GM21367 (cell line): ENCODE results near the gene GPX4.

Source experiments
- ATAC-seq: cut with Tn5 transposase; IDR thresholded peaks from one replicate; pipeline ENCODE4 v1.9.1; 2021; ENCODE audit not compliant: unreplicated experiment

Gene GPX4, protein sequence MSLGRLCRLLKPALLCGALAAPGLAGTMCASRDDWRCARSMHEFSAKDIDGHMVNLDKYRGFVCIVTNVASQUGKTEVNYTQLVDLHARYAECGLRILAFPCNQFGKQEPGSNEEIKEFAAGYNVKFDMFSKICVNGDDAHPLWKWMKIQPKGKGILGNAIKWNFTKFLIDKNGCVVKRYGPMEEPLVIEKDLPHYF

DNA sequence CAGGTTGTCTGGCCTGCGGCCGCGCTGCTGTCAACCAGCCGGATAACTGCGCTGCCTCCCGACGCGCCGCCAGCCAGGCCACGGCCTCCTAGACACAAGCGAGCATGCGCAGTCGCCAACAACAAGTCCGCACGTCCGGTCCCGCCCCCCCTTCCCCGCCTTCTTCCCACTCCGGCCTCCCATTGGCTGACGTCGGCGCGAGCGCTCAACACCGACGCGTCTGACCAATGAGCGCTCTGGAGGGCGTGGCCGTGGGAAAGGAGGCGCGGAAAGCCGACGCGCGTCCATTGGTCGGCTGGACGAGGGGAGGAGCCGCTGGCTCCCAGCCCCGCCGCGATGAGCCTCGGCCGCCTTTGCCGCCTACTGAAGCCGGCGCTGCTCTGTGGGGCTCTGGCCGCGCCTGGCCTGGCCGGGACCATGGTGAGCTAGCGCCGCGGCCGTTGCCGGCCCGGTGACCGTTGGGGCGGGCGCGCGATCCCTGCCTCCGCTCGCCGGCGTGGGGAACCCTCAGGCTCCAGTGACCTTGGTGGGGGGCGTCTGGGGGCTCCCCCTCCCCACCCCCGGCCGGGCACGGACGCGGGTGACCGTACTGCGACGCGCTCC, at the start of gene GPX4:
Gene GPX4 (plus strand): TSS at position 287 of the 603 bp plus-strand sequence. CDS start 50 bp downstream, at position 337.
- ATAC-seq, result peak; percentile 53

DNA sequence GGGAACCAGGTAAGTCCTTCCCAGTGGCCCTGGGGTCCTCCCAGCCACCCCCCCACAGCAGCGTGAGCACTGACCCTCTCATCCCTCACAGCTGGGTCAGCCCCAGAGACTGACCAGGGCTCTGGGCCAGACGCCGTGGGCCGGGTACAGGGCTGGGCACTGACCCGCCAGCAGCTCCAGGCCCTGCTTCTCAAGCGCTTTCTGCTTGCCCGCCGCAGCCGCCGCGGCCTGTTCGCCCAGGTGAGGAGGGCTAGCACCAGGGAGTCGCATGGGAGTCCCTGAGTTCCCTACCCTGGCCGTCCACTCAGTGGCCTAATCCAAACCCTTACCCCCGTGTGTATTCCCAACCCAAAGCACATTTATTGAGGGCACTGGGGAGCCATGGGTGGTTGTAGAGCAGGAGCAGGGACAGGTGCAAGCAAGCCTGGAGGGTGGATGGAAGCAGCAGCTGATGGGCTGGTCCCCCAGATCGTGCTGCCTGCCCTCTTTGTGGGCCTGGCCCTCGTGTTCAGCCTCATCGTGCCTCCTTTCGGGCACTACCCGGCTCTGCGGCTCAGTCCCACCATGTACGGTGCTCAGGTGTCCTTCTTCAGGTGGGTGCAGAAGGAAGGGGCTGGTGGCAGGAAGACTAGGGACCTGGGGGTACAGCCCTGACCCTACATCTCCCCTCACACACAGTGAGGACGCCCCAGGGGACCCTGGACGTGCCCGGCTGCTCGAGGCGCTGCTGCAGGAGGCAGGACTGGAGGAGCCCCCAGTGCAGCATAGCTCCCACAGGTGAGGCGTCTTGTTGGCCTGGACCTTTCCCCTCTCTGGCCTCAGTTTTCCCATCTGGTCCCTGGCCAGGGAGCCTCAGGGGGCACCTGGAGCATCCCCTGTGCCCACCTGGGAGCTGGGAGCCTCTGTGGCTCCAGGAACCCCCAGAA, 49.4 kb upstream of the GPX4 start:
- no peak for ATAC-seq

DNA sequence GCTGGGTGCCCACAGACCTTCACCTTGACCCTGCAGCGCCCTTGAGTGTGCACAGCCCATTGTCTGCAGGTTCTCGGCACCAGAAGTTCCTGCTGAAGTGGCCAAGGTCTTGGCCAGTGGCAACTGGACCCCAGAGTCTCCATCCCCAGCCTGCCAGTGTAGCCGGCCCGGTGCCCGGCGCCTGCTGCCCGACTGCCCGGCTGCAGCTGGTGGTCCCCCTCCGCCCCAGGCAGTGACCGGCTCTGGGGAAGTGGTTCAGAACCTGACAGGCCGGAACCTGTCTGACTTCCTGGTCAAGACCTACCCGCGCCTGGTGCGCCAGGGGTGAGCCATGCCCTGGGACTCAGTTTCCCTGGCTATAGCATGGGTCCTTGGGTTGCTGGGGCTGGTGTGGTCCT, 48.8 kb upstream of the GPX4 start:
- ATAC-seq, result no peak

DNA sequence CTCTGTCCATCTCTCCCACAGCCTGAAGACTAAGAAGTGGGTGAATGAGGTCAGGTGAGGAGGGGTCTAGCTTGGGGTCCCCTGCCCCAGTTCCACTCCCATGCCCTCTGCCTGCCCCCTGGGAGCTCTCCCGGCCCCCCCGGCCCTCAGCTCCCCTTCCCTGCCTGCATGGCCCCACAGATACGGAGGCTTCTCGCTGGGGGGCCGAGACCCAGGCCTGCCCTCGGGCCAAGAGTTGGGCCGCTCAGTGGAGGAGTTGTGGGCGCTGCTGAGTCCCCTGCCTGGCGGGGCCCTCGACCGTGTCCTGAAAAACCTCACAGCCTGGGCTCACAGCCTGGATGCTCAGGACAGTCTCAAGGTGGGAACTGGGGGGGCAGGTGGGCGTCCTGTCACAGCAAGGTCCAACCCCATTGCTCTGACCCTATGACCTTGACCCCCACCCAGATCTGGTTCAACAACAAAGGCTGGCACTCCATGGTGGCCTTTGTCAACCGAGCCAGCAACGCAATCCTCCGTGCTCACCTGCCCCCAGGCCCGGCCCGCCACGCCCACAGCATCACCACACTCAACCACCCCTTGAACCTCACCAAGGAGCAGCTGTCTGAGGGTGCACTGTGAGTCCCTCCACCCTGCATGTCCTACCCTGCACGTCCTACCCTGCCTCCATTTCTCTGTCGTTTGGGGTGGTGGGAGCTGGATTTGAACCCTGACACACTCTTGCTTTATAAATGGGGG, 47.7 kb upstream of the GPX4 start:
- ATAC-seq, result no peak

DNA sequence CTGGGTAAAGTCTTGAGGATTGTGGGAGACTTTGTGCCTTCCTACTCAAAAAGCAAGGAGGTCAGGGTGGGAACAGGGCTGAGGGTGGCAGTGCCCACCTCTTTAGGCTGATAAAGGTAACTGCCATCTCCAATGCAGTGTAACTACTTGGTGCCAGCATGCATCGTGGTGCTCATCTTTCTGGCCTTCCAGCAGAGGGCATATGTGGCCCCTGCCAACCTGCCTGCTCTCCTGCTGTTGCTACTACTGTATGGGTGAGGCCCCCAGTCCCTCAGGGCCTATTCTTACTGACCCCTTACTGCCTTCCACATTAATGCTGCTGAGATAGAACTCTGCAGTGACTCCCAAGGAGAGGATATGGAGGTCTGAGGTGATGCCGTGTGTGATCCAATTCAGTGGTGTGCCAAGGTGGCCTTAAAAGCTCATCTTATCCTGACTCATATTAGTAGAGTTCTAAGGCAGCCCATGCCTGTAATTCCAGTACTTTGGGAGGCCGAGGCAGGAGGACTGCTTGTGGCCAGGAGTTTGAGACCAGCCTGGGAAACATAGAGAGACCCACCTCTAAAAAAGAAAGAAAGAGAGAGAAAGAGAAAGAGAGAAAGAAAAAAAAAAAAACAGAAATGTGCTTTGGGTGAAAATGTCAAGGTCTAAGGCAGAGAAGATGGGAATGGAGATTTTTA, 46.5 kb upstream of the GPX4 start:
- ATAC-seq, result no peak

DNA sequence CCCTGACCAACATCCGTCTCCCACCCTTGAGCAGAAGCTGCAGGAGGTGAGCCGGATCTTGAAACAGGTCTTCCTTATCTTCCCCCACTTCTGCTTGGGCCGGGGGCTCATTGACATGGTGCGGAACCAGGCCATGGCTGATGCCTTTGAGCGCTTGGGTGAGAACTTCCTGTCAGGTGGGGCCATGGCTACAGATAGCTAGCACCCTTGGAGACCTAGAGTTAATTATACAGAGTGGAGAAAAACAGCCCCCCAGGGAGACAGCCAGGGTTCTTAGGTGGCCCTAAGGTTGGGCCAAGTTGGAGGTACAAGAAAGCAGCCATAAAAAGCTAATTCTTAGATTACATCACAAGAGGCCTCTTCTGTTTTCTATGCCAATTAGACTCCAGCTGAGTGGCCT, 45.7 kb upstream of the GPX4 start:
- ATAC-seq, result no peak

DNA sequence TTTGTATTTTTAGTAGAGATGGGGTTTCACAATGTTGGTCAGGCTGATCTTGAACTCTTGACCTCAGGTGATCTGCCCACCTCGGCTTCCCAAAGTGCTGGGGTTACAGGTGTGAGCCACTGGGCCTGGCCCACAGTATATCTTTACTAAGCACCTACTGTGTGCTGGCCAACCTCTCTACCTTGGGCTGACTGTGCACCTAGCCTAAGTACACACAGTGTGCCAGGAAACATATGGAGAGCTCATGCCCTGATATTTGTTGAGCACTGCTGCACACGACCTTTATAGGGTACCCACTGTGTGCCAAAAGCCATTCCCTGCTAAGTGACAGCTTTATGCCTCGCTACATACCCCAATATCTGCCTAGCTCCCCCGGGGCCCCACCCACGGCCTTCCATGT, 43.1 kb upstream of the GPX4 start:
- ATAC-seq, result no peak

DNA sequence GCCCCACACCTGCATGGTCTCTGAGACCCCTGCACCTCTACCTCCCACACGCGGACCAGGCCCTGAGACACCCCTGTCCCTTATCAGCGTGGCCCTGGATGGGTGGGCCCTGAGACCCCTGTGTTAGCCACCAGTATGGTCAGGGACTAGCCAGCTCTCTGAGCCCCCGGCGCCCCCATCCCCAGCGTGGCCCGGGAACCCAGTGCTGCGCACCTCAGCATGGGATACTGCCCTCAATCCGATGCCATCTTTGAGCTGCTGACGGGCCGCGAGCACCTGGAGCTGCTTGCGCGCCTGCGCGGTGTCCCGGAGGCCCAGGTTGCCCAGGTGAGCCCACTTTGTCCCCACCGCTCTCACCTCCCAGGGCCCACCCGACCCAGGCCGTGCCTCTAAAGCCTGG, 41.8 kb upstream of the GPX4 start:
- ATAC-seq, result no peak

DNA sequence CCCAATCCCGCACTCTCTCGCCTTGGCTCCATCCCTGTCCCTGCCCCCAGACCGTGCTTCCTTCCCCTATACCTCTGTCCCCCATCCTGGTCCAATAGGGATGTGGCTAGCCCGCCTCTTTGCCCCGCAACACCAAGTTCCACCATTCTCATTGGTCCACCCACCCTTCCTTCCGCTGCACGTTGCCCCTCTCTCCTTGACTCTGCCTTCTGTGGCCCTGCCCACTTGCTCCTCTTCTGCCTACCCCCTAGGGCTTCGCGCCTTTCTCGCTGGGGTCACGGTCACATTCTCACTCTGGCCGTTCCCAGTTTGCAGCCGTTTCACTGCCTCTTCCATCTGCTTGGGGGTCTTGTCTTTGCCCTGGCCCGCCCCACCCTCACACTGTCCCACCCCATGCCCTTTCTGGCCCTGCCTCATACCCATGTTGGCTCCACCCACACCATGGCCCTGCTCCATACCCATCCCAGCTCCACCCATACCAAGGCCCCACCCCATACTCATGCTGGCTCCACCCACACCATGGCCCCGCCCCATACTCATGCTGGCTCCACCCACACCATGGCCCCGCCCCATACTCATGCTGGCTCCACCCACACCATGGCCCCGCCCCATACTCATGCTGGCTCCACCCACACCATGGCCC, 41.3 kb upstream of the GPX4 start:
- ATAC-seq, result no peak

DNA sequence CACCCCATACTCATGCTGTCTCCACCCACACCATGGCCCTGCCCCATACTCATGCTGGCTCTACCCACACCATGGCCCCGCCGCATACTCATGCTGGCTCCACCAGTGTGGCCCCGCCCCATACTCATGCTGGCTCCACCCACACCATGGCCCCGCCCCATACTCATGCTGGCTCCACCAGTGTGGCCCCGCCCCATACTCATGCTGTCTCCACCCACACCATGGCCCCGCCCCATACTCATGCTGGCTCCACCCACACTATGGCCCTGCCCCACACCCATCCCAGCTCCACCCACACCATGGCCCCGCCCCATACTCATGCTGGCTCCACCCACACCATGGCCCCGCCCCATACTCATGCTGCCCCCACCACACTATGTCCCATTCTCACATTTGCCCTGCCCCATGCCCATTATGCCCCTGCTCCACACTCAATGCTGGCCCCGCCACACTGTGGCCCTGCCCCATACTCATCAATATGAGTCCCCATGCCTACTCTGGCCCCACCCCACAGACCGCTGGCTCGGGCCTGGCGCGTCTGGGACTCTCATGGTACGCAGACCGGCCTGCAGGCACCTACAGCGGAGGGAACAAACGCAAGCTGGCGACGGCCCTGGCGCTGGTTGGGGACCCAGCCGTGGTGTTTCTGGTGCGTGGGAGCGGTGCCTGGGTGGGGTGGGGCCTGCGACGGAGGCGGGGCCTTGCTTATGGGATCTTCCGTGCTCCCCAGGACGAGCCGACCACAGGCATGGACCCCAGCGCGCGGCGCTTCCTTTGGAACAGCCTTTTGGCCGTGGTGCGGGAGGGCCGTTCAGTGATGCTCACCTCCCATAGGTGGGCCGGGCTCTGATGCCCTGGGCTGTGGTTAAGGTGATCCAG, 40.5 kb upstream of the GPX4 start:
- ATAC-seq, result no peak

DNA sequence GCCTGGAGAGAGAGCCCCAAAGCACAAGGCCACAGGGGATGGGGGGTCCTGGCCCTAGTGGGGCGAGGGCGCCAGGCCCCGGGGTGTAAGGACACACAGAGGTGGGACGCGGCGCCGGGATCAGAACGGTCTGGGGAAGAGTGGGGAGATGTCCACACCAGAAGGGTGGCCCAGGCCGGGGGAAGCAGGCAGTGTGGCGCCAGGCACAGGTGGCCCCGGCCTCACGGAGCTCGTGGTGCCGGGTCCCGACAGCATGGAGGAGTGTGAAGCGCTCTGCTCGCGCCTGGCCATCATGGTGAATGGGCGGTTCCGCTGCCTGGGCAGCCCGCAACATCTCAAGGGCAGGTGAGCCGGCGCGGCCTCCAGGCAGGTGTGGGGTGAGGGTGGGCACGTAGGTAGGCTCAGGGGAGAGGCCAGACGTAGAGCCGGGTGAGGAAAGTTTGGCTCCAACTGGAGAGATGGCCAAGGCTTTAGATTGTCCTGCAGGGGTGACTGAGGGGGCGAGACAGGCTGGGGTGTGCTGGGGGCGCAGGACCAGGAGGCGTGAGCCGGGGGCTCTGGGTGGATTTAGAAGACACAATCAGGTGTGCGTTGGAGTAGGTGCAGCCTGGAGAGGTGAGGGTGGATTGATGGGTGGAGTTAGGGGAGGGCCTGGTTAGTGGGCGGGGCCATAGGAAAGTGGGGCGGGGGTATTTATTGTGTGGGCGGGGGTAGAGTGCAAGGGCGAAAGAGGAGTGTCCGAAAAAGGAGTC, 39.7 kb upstream of the GPX4 start:
- no peak for ATAC-seq

DNA sequence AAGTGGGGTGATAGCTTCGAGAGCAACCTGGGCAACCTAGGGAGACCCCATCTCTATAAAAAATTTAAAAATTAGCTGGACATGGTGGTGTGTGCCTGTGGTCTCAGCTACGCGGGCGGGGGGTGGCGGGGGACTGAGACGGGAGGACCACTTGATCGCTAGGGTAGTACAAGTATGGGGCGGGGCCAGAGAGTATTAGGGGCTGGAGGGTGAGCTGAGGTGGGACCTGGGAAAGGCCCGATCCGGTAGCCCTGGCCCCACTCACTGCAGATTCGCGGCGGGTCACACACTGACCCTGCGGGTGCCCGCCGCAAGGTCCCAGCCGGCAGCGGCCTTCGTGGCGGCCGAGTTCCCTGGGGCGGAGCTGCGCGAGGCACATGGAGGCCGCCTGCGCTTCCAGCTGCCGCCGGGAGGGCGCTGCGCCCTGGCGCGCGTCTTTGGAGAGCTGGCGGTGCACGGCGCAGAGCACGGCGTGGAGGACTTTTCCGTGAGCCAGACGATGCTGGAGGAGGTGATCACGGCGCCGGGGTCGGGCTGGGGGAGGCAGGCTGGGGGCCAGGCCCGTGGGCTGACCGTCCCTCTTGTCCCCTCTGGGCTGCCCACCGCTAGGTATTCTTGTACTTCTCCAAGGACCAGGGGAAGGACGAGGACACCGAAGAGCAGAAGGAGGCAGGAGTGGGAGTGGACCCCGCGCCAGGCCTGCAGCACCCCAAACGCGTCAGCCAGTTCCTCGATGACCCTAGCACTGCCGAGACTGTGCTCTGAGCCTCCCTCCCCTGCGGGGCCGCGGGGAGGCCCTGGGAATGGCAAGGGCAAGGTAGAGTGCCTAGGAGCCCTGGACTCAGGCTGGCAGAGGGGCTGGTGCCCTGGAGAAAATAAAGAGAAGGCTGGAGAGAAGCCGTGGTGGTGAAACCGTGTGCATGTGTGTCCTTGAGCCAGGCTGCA, 38.9 kb upstream of the GPX4 start:
- no peak for ATAC-seq

DNA sequence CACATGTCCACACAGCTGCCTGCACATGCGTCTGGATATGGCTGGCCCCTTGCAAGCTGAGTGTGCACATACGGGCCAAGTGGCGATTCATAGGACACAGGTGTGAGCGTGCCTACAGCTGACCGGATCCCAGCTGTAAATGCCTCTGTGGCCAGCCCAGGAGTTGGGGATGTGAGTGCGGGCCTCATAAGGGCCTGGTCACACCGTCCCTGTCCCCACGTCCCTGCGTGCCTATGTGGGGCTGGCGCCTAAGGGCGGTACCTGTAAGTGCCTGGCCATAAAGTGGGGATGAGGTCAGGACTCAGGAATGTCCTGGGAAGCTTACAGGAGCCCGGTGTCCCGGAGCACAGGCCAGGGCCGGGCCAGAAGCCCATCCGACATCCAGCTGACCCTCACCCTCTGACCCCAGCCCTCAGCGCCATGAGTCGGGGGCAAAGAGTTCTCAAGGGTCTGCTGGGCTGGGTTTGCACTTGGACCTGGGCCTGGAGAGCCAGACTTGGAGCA, 38.1 kb upstream of the GPX4 start:
- ATAC-seq, result no peak

DNA sequence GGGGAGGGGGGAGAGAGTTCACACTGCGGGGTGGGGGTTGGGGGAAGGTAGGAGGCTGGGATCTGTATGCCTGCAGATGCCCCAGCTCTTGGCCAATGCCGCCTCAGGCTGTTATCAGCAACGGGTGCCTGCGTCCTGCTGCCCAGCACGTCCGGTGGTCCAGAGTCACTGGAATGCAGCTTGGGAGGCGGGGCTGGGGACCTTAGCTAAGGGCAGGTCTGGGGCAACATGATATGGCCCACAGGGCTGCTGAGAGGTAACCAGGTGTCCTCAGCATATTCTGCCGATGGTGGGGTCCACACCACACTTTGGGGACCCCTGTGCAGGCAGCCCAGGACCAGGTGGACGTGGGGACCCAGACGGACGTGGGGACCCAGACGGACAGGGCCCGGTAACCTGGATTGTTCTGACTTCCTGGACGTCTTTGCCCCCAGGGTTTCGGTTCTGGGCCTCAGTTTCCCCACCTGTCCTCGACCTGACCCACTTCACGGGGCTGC, 37.5 kb upstream of the GPX4 start:
- no peak for ATAC-seq

DNA sequence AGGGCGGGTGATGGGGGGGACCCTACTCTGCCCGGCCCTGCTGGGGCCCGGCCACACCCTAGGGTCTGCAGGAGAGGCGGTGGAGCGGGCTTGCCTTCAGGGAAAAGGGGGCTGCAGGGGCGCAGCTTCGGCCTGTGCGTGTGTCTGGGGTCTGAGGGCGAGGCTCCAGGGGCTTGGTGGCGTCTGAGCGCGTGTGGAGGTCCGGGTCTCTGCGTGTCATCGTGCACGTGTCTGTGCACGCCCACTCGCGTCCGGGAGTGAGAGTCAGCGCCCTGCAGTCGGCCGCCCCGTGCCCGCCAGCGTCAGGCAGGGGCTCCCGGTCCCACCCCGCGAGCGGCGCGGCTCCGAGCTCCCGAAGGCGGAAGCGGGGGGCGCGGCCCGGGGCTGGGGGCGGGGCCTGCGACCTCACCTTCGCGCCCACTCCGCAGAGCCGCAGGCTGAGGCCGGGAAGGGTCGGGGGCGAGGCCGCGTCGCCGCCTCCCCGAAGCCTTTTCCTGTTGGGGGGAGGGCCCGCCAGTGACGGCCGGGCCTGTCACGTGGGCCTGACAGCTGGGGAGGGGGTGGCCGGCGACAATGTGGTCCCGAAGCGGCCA, 37.0 kb upstream of the GPX4 start, which contains the start of gene ARHGAP45:
Gene ARHGAP45 (plus strand): TSS at position 420 of the 593 bp plus-strand sequence. CDS start 239 bp downstream, outside the sequence.
- no peak for ATAC-seq

DNA sequence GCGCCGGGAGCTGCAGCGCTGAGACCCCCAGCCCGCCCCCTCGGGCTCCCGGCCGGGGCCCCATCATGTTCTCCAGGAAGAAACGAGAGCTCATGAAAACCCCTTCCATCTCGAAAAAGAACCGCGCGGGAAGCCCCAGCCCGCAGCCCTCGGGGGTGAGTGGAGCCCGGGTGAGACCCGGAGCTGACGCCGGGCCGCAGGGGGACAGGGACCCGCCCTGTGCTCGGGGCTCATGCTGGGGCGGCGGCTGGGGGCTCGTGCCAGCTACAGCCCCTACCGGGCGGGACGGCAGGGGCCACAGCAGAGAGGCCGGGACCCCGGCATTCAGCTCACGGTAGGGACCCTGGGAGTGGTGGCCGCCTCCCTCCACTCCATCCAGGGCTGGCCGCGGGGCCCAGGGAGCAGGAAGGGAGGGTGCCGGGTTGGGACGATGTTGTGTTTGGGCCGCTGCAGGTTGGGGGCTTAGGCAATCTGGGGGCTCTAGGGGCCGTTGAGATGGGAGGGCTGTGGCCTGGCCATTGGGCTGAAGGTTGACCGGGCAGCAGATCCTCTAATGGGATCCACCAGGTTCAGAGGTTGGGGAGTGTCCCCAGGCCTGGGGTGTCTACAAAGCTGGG, 36.3 kb upstream of the GPX4 start:
- ATAC-seq, result no peak
